HCT116 (cell line): Measurements from ENCODE around the gene TMEM175. TPM values are rescaled to one million over a fixed set of nuclear protein-coding genes. Genes with fewer than 3 reads are reported as not detected.

ENCODE experiments used
- ATAC-seq: fragments of 200-7000 bp; cut with Tn5 transposase; 2 replicates; pipeline ENCODE4 v1.9.1; 2020; ENCODE audit warnings: mild to moderate bottlenecking, moderate library complexity
- BruUV-seq: library from RNA; stranded (reverse); fragments of 400-500 nt; replicated peaks from 2 replicates; lab custom pipeline; 2021; lab: Mats Ljungman, UMichigan
- CTCF ChIA-PET: fragments of 300-600 bp; sonication (Branson Sonifier 250); formaldehyde crosslinking; loops from one replicate; lab custom pipeline; 2021; ENCODE audit warnings: antibody characterized with exemption; lab: Charles Lee
- POLR2A ChIA-PET: fragments of 300-600, 350-600 bp; sonication (Branson Sonifier 250); formaldehyde crosslinking; loops from one replicate; lab custom pipeline; 2021; ENCODE audit warnings: antibody characterized with exemption; lab: Charles Lee
- RAD21 ChIA-PET, 2 experiments: fragments of 300-600 bp; sonication (Branson Sonifier 250); formaldehyde crosslinking; loops; one replicate each; lab custom pipeline; 2023; ENCODE audit warnings: low total read pairs in 2 of 2; ENCODE audit not compliant: uncharacterized antibody in 2 of 2, unreplicated experiment in 2 of 2, low non-redundant PET in 1 of 2; lab: Charles Lee
- DNase-seq: peaks from one replicate; pipeline ENCODE4 v3.0.0-alpha.2; 2010; ENCODE audit warnings: low read depth, low spot score
- H2AFZ ChIP-seq: fragments of 200-600 bp; shearing (Covaris generic), sonication (generic); 2 replicates; pipeline ENCODE4 v1.6.1; 2017; ENCODE audit warnings: low read depth, mixed run types, mixed read lengths, antibody characterized with exemption, low read length; ENCODE audit not compliant: poor library complexity, severe bottlenecking
- H3K27ac ChIP-seq: 2 replicates; pipeline ENCODE4 v1.5.1; 2012; ENCODE audit warnings: low read depth, low read length
- H3K27me3 ChIP-seq: fragments of 200-600 bp; sonication (generic); 2 replicates; pipeline ENCODE4 v1.6.1; 2016; ENCODE audit warnings: mixed run types, low read length, mixed read lengths; ENCODE audit not compliant: insufficient read depth
- H3K36me3 ChIP-seq, 2 experiments: fragments of 200-500 bp in 1 of 2; fragments of 200-600 bp in 1 of 2; sonication (Bioruptor generic) in 1 of 2; sonication (generic) in 1 of 2; 2 replicates each; pipeline versions ENCODE4 v1.5.1 to v1.6.1; 2014 to 2016; ENCODE audit warnings: low read length in 2 of 2, inconsistent platforms in 1 of 2, mixed read lengths in 1 of 2, mixed run types in 1 of 2; ENCODE audit not compliant: insufficient read depth in 2 of 2, control insufficient read depth in 1 of 2
- H3K4me1 ChIP-seq, 2 experiments: fragments of 200-600 bp in 1 of 2; sonication (generic) in 1 of 2; 2 replicates each; pipeline versions ENCODE4 v1.5.1 to v1.6.1; 2012 to 2017; ENCODE audit warnings: low read length in 2 of 2, inconsistent platforms in 1 of 2, mild to moderate bottlenecking in 1 of 2, mixed read lengths in 1 of 2, mixed run types in 1 of 2, moderate library complexity in 1 of 2; ENCODE audit not compliant: insufficient read depth in 2 of 2, control insufficient read depth in 1 of 2
- H3K4me2 ChIP-seq: fragments of 200-600 bp; sonication (generic); 2 replicates; pipeline ENCODE4 v1.6.1; 2017; ENCODE audit warnings: mixed run types, low read length, mixed read lengths
- H3K4me3 ChIP-seq, 2 experiments: fragments of 200-600 bp in 1 of 2; sonication (generic) in 1 of 2; replicated peaks in 1 of 2; 2 replicates each; pipeline ENCODE4 v1.5.1; 2011 to 2016; ENCODE audit warnings: low read length in 2 of 2, control low read depth in 1 of 2, low read depth in 1 of 2, mild to moderate bottlenecking in 1 of 2, mixed read lengths in 1 of 2, mixed run types in 1 of 2
- H3K79me2 ChIP-seq: fragments of 200-600 bp; sonication (generic); 2 replicates; pipeline ENCODE4 v1.6.1; 2017; ENCODE audit warnings: mild to moderate bottlenecking, mixed run types, low read length, moderate library complexity, mixed read lengths; ENCODE audit not compliant: insufficient read depth
- H3K9ac ChIP-seq: fragments of 200-600 bp; sonication (generic); 2 replicates; pipeline ENCODE4 v1.6.1; 2016; ENCODE audit warnings: low read length, mixed read lengths
- H3K9me2 ChIP-seq: fragments of 200-600 bp; sonication (generic), shearing (Covaris generic); 2 replicates; pipeline ENCODE4 v1.6.1; 2017; ENCODE audit warnings: mixed run types, mild to moderate bottlenecking, moderate library complexity; ENCODE audit not compliant: insufficient read depth
- H3K9me3 ChIP-seq, 2 experiments: fragments of 200-500 bp in 1 of 2; fragments of 200-600 bp in 1 of 2; sonication (Bioruptor generic) in 1 of 2; sonication (generic) in 1 of 2; 2 replicates each; pipeline ENCODE4 v1.6.1; 2014 to 2017; ENCODE audit warnings: low read length in 2 of 2, mixed read lengths in 2 of 2, inconsistent platforms in 1 of 2, low read depth in 1 of 2, mild to moderate bottlenecking in 1 of 2, mixed run types in 1 of 2, moderate library complexity in 1 of 2; ENCODE audit not compliant: control insufficient read depth in 1 of 2, insufficient read depth in 1 of 2
- H4K20me1 ChIP-seq: fragments of 200-600 bp; sonication (generic), shearing (Covaris generic); 2 replicates; pipeline ENCODE4 v1.6.1; 2017; ENCODE audit warnings: mixed run types, mild to moderate bottlenecking, moderate library complexity; ENCODE audit not compliant: insufficient read depth
- CBX3 ChIP-seq: IDR thresholded peaks from 2 replicates; pipeline ENCODE4 v1.6.1; 2012; ENCODE audit warnings: low read depth
- EGR1 ChIP-seq: IDR thresholded peaks from 2 replicates; pipeline ENCODE4 v1.6.1; 2012; ENCODE audit warnings: low read depth
- EZH2 ChIP-seq: fragments of 200-600 bp; sonication (generic); IDR thresholded peaks from 2 replicates; pipeline ENCODE4 v1.6.1; 2017; ENCODE audit warnings: antibody characterized with exemption, mixed run types
- EZH2phosphoT487 ChIP-seq: fragments of 200-600 bp; IDR thresholded peaks from 2 replicates; pipeline ENCODE4 v1.6.1; 2018; ENCODE audit warnings: antibody characterized with exemption, borderline replicate concordance
- JUND ChIP-seq: IDR thresholded peaks from 2 replicates; pipeline ENCODE4 v1.6.1; 2012
- POLR2A ChIP-seq: IDR thresholded peaks from 2 replicates; pipeline ENCODE4 v1.7.0; 2011; ENCODE audit warnings: borderline replicate concordance; ENCODE audit not compliant: insufficient read depth, insufficient read length; ENCODE audit errors: extremely low read depth
- POLR2AphosphoS5 ChIP-seq: IDR thresholded peaks from 2 replicates; pipeline ENCODE4 v1.6.1; 2011; ENCODE audit warnings: mild to moderate bottlenecking, low read depth, low read length, moderate library complexity
- RAD21 ChIP-seq: IDR thresholded peaks from 2 replicates; pipeline ENCODE4 v1.6.1; 2012; ENCODE audit warnings: low read depth, mild to moderate bottlenecking
- TCF7L2 ChIP-seq: IDR thresholded peaks from 2 replicates; pipeline ENCODE4 v1.7.0; 2011; ENCODE audit warnings: borderline replicate concordance, inconsistent platforms; ENCODE audit not compliant: insufficient read depth, insufficient read length; ENCODE audit errors: extremely low read depth
- ZFX ChIP-seq: fragments of 450-650 bp; IDR thresholded peaks from 2 replicates; pipeline ENCODE4 v1.6.1; 2017
- intact Hi-C: fragments of 100-400 bp; cut with micrococcal nuclease; formaldehyde crosslinking; loops from 2 replicates; pipeline ENCODE4 v1.10.0; 2022
- total RNA-seq: library from RNA; stranded (reverse); gene quantifications from one replicate; pipeline ENCODE4 v1.2.1, GENCODE V29; 2021; ENCODE audit not compliant: unreplicated experiment
- TF ChIP-seq, protein P1 (sequence below): IDR thresholded peaks from 2 replicates; pipeline ENCODE4 v1.6.1; 2012; ENCODE audit warnings: low read depth

Gene TMEM175
- total RNA-seq, 1 experiment from 2014 or later: 17.5 TPM

- TF ChIP-seq EZH2 (no peak), JUND (no peak), CBX3 (no peak), EGR1 (no peak), POLR2A (no peak), ZFX (no peak), EZH2phosphoT487 (no peak), RAD21 (no peak), TCF7L2 (no peak), POLR2AphosphoS5 (no peak)
- TF ChIP-seq, protein P1, sequence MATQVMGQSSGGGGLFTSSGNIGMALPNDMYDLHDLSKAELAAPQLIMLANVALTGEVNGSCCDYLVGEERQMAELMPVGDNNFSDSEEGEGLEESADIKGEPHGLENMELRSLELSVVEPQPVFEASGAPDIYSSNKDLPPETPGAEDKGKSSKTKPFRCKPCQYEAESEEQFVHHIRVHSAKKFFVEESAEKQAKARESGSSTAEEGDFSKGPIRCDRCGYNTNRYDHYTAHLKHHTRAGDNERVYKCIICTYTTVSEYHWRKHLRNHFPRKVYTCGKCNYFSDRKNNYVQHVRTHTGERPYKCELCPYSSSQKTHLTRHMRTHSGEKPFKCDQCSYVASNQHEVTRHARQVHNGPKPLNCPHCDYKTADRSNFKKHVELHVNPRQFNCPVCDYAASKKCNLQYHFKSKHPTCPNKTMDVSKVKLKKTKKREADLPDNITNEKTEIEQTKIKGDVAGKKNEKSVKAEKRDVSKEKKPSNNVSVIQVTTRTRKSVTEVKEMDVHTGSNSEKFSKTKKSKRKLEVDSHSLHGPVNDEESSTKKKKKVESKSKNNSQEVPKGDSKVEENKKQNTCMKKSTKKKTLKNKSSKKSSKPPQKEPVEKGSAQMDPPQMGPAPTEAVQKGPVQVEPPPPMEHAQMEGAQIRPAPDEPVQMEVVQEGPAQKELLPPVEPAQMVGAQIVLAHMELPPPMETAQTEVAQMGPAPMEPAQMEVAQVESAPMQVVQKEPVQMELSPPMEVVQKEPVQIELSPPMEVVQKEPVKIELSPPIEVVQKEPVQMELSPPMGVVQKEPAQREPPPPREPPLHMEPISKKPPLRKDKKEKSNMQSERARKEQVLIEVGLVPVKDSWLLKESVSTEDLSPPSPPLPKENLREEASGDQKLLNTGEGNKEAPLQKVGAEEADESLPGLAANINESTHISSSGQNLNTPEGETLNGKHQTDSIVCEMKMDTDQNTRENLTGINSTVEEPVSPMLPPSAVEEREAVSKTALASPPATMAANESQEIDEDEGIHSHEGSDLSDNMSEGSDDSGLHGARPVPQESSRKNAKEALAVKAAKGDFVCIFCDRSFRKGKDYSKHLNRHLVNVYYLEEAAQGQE: no peak
- H3K27me3 ChIP-seq: no peaks in the 10 kb centered on the region
- H3K4me3 ChIP-seq: no peak overlapping the region
- no peaks in the 10 kb centered on the region for H3K36me3 ChIP-seq
- H2AFZ ChIP-seq: no peak overlapping the region
- no peaks in the 10 kb centered on the region for H4K20me1 ChIP-seq
- CTCF ChIA-PET: no interaction called here
- RAD21 ChIA-PET: no interaction called here
- POLR2A ChIA-PET: no interaction called here
- no peaks in the 10 kb centered on the region for H3K9me3 ChIP-seq
- no peaks in the 10 kb centered on the region for H3K4me1 ChIP-seq
- no peaks in the 10 kb centered on the region; the same call in 1 of the 2 replicates for H3K79me2 ChIP-seq
- ATAC-seq: no peak
- no peak overlapping the region for H3K27ac ChIP-seq
- H3K4me2 ChIP-seq: no peak overlapping the region
- intact Hi-C loops: no loop called here
- DNase-seq: no peak
- no TSS peak for BruUV-seq
- no peak overlapping the region for H3K9ac ChIP-seq
- H3K9me2 ChIP-seq: no peaks in the 10 kb centered on the region
Observed at GRCh38 chr4:956531-957230, 24.4 kb downstream of the TMEM175 start.
